Measurements from ENCODE around the gene HNRNPR. TPM values are rescaled to one million over a fixed set of nuclear protein-coding genes. Genes with fewer than 3 reads are reported as not detected.

The HNRNPR gene
- total and polyA plus RNA-seq, 2 of the 8 experiments (the other 6 are each of a cell fraction or from before 2014, with no cell fraction given), result 110 to 214 TPM

DNA sequence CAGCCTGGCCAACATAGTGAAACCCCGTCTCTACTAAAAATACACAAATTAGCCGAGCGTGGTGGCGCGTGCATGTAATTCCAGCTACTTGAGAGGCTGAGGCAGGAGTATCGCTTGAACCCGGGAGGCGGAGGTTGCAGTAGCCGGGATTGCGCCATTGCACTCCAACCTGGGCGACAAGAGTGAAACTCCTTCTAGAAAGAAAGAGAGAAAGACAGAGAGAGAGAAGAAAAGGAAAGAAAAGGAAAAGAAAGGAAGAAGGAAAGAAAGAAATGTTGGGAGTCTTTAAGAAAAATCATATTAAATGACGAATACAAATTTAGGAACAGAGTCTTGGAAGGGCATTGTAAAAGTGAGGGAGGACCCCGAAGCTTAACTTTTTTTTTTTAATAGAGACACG, 1.8 kb upstream of the HNRNPR start:
- no peak overlapping the region for H4K8ac ChIP-seq (ENCODE audit: extremely low read depth, insufficient read depth, low read length)
- peaks cover 8% of the 10 kb centered on the region for H3K23me2 ChIP-seq (ENCODE audit: low read depth, low read length)
- H2BK15ac ChIP-seq (ENCODE audit: low read length), result no peak overlapping the region
- CTCF ChIA-PET (ENCODE audit: partially characterized antibody), result interaction anchor here (0.6 to 1.5 kb wide), 5 partner anchors 58 to 291 kb away, joined by 3 to 5 read pairs (median 4); no protein-coding TSS in a partner anchor
- H2AFZ ChIP-seq (ENCODE audit: low read length), result no peak overlapping the region
- FAIRE-seq, result no peak
- no peak overlapping the region for H2BK20ac ChIP-seq (ENCODE audit: low read length)
- no peak for TF ChIP-seq GTF2F1 (IDR thresholded peaks at IDR 0.05; ENCODE audit: borderline replicate concordance, low read depth, low read length)
- TF ChIP-seq RFX5 (IDR thresholded peaks at IDR 0.05; ENCODE audit: borderline replicate concordance, low read depth, low read length), result no peak
- 94% methylated on average over 14 of the region's 14 CpGs; no CpG with 5 or more reads in 1 of the 2 experiments for WGBS, 2 experiments (ENCODE audit: extremely low coverage in 1 of 2, insufficient coverage in 1 of 2, insufficient read length in 1 of 2, insufficient replicate concordance in 2 of 2, low coverage in 1 of 2, low lambda C conversion rate in 2 of 2, missing lambda C conversion rate in 1 of 2)
- H3K27me3 ChIP-seq (replicated peaks in 1 of 4; ENCODE audit: control insufficient read depth in 3 of 4, extremely low read depth in 1 of 4, insufficient read depth in 3 of 4, low read length in 3 of 4), result peaks cover 11 to 43% (median 25%) of the 10 kb centered on the region in 4 experiments
- H3K4me1 ChIP-seq (replicated peaks in 1 of 4; ENCODE audit: control insufficient read depth in 3 of 4, insufficient read depth in 4 of 4, low read length in 3 of 4), result peaks cover 0 to 8% (median 3%) of the 10 kb centered on the region in 4 experiments; a peak in 1 of 7 replicates
- no peak overlapping the region for H2AK5ac ChIP-seq (ENCODE audit: low read depth, low read length)
- H3K18ac ChIP-seq (ENCODE audit: extremely low read depth, low read length), result no peak overlapping the region
- no peak overlapping the region for H2BK12ac ChIP-seq (ENCODE audit: low read depth, low read length)
- peaks cover 23 to 29% of the 10 kb centered on the region in 2 experiments for H3K79me2 ChIP-seq (ENCODE audit: control insufficient read depth in 1 of 2, insufficient read depth in 2 of 2, low read length in 2 of 2)
- no peak overlapping the region for H2BK120ac ChIP-seq (replicated peaks; ENCODE audit: low read depth, low read length)
- H3K9me3 ChIP-seq (ENCODE audit: insufficient read depth in 2 of 2, low read depth in 1 of 2, low read length in 1 of 2), result no peaks in the 10 kb centered on the region
- H3K27ac ChIP-seq (ENCODE audit: low read depth, low read length), result no peak overlapping the region
- no peak overlapping the region for H3K4me3 ChIP-seq (ENCODE audit: extremely low read depth in 1 of 4, insufficient read depth in 2 of 4, low read depth in 3 of 4, low read length in 4 of 4)
- H3K23ac ChIP-seq (ENCODE audit: insufficient read length), result no peak overlapping the region
- H4K91ac ChIP-seq (replicated peaks; ENCODE audit: insufficient read length, low read length), result no peak overlapping the region
- no peaks in the 10 kb centered on the region for H3K36me3 ChIP-seq (ENCODE audit: control insufficient read depth in 2 of 4, insufficient read depth in 4 of 4, low read length in 3 of 4)
- H3K4me2 ChIP-seq (ENCODE audit: insufficient read depth in 1 of 2, low read depth in 2 of 2, low read length in 2 of 2), result no peak overlapping the region; a peak in 1 of 4 replicates
- peaks cover 9 to 17% of the 10 kb centered on the region in 2 experiments for H4K20me1 ChIP-seq (replicated peaks in 1 of 2; ENCODE audit: control insufficient read depth in 1 of 2, insufficient read depth in 2 of 2, low read length in 2 of 2)
- no peaks in the 10 kb centered on the region for H3K79me1 ChIP-seq (ENCODE audit: low read depth, low read length)
- H3K56ac ChIP-seq (replicated peaks; ENCODE audit: insufficient read length, low read depth, low read length), result no peak overlapping the region
- no peak overlapping the region for H3K9ac ChIP-seq (replicated peaks in 1 of 4; ENCODE audit: extremely low read depth in 1 of 4, low read depth in 3 of 4, low read length in 3 of 4)
- POLR2A ChIA-PET (ENCODE audit: partially characterized antibody), result interaction anchor here (1.1 kb wide), 1 partner anchor 114 kb away, joined by 3 read pairs; no protein-coding TSS in a partner anchor
- no peak for DNase-seq (ENCODE audit: low read depth in 1 of 2, low spot score in 2 of 2)
- H4K5ac ChIP-seq (ENCODE audit: insufficient read length, low read depth, low read length), result no peak overlapping the region
- H3K14ac ChIP-seq (ENCODE audit: insufficient read length), result no peak overlapping the region
- H2BK5ac ChIP-seq (ENCODE audit: low read depth, low read length), result no peak overlapping the region
- H3K4ac ChIP-seq (replicated peaks; ENCODE audit: insufficient read length, low read depth, low read length), result no peak overlapping the region
